GM21381 (cell line): ENCODE data around the gene NAT8.
"Not testable (repeated sequence)": the region's sequence is repeated elsewhere in the genome, so short reads cannot be mapped to it uniquely, and the experiment has no call there.

Experiments
- ATAC-seq: cut with Tn5 transposase; IDR thresholded peaks from one replicate; pipeline ENCODE4 v1.9.1; 2021; ENCODE audit warnings: mild to moderate bottlenecking, moderate library complexity; ENCODE audit not compliant: unreplicated experiment

NAT8 gene

GRCh38 chr2:73638429-73638828 is 3.8 kb downstream of the NAT8 start:
- no peak for ATAC-seq

GRCh38 chr2:73636977-73637376 is 5.2 kb downstream of the NAT8 start:
- ATAC-seq, result not testable (repeated sequence)

- ATAC-seq, result not testable (repeated sequence)
Measured at GRCh38 chr2:73630662-73631266, 11.5 kb downstream of the NAT8 start.

GRCh38 chr2:73628493-73628892 is 13.7 kb downstream of the NAT8 start:
- ATAC-seq, result peak; percentile 52

GRCh38 chr2:73626237-73626636 is 16.0 kb downstream of the NAT8 start:
- ATAC-seq, result not testable (repeated sequence)

GRCh38 chr2:73624625-73625024 is 17.6 kb downstream of the NAT8 start:
- not testable (repeated sequence) for ATAC-seq

- ATAC-seq, result not testable (repeated sequence)
Measured at GRCh38 chr2:73624036-73624435, 18.2 kb downstream of the NAT8 start.

- not testable (repeated sequence) for ATAC-seq
Measured at GRCh38 chr2:73619925-73620324, 22.3 kb downstream of the NAT8 start.

- ATAC-seq, result no peak
Measured at GRCh38 chr2:73614997-73615396, 27.2 kb downstream of the NAT8 start.

- no peak for ATAC-seq
Measured at GRCh38 chr2:73614105-73614504, 28.1 kb downstream of the NAT8 start.

- ATAC-seq, result no peak
Measured at GRCh38 chr2:73611867-73612266, 30.4 kb downstream of the NAT8 start.

- no peak for ATAC-seq
Measured at GRCh38 chr2:73611193-73611592, 31.0 kb downstream of the NAT8 start.

GRCh38 chr2:73610111-73610510 is 32.1 kb downstream of the NAT8 start:
- ATAC-seq, result no peak

- not testable (repeated sequence) for ATAC-seq
Measured at GRCh38 chr2:73604589-73604988, 37.6 kb downstream of the NAT8 start.

- ATAC-seq, result not testable (repeated sequence)
Measured at GRCh38 chr2:73603099-73603588, 39.1 kb downstream of the NAT8 start.

GRCh38 chr2:73601780-73602179 is 40.4 kb downstream of the NAT8 start:
- no peak for ATAC-seq

GRCh38 chr2:73594251-73594650 is 48.0 kb downstream of the NAT8 start:
- ATAC-seq, result no peak

- no peak for ATAC-seq
Measured at GRCh38 chr2:73593680-73594079, 48.5 kb downstream of the NAT8 start.
